Mesendoderm (in vitro differentiated cells): Measurements from ENCODE around the gene ZIK1.
A peak's percentile ranks its signal among the peaks of the same experiment; 100 is the strongest.

Experiments used
- DNase-seq: peaks from one replicate; pipeline ENCODE4 v3.0.0; 2013
- H2AK5ac ChIP-seq: 2 replicates; pipeline ENCODE4 v1.6.1; 2013; ENCODE audit warnings: low read length, inconsistent platforms
- H2BK120ac ChIP-seq: 2 replicates; pipeline ENCODE4 v1.6.1; 2013; ENCODE audit warnings: low read depth, mild to moderate bottlenecking, low read length, moderate library complexity, mixed read lengths
- H2BK15ac ChIP-seq: replicated peaks from 2 replicates; pipeline ENCODE4 v1.6.1; 2013; ENCODE audit warnings: low read depth, mild to moderate bottlenecking, moderate library complexity
- H2BK5ac ChIP-seq: 2 replicates; pipeline ENCODE4 v1.6.1; 2013; ENCODE audit warnings: low read length, inconsistent platforms
- H3K18ac ChIP-seq: 2 replicates; pipeline ENCODE4 v1.6.1; 2013; ENCODE audit warnings: mild to moderate bottlenecking, low read length, mixed read lengths
- H3K23ac ChIP-seq: one replicate; pipeline ENCODE4 v1.6.1; 2013; ENCODE audit warnings: low read length
- H3K27ac ChIP-seq: 2 replicates; pipeline ENCODE4 v1.5.1; 2013; ENCODE audit warnings: low read depth, mild to moderate bottlenecking, inconsistent platforms, low read length, moderate library complexity
- H3K27me3 ChIP-seq: 2 replicates; pipeline ENCODE4 v1.6.1; 2013; ENCODE audit warnings: low read length, control low read depth, mild to moderate bottlenecking, inconsistent platforms; ENCODE audit not compliant: insufficient read depth, poor library complexity
- H3K36me3 ChIP-seq: 2 replicates; pipeline ENCODE4 v1.6.1; 2013; ENCODE audit warnings: low read length, inconsistent platforms; ENCODE audit not compliant: control insufficient read depth, insufficient read depth
- H3K4ac ChIP-seq: one replicate; pipeline ENCODE4 v1.6.1; 2013; ENCODE audit warnings: low read depth, mild to moderate bottlenecking, low read length, moderate library complexity
- H3K4me1 ChIP-seq: 2 replicates; pipeline ENCODE4 v1.6.1; 2013; ENCODE audit warnings: low read depth, low read length, inconsistent platforms; ENCODE audit not compliant: control insufficient read depth
- H3K4me2 ChIP-seq: 2 replicates; pipeline ENCODE4 v1.6.1; 2013; ENCODE audit warnings: low read length
- H3K4me3 ChIP-seq: 2 replicates; pipeline ENCODE4 v1.5.1; 2013; ENCODE audit warnings: mild to moderate bottlenecking, low read length
- H3K56ac ChIP-seq: one replicate; pipeline ENCODE4 v1.6.1; 2013; ENCODE audit warnings: low read length
- H3K79me1 ChIP-seq: 2 replicates; pipeline ENCODE4 v1.6.1; 2013; ENCODE audit warnings: low read length, inconsistent platforms
- H3K79me2 ChIP-seq: 2 replicates; pipeline ENCODE4 v1.6.1; 2013; ENCODE audit warnings: mild to moderate bottlenecking, low read length; ENCODE audit not compliant: control insufficient read depth, insufficient read depth
- H3K9ac ChIP-seq: 2 replicates; pipeline ENCODE4 v1.6.1; 2013; ENCODE audit warnings: low read length, inconsistent platforms
- H4K5ac ChIP-seq: one replicate; pipeline ENCODE4 v1.6.1; 2013; ENCODE audit warnings: low read length
- H4K8ac ChIP-seq: one replicate; pipeline ENCODE4 v1.6.1; 2013; ENCODE audit warnings: low read depth, mild to moderate bottlenecking, control low read depth, low read length, moderate library complexity
- WGBS: extraction: QIAGEN DNeasy Blood & Tissue Kit; methylation state at CpG from one replicate; pipeline ENCODE4 v1.1.7; 2013; ENCODE audit warnings: low lambda C conversion rate, missing lambda C conversion rate; ENCODE audit not compliant: insufficient coverage; ENCODE audit errors: extremely low coverage; 5-methylcytosine and 5-hydroxymethylcytosine counted together

Gene ZIK1

GRCh38 chr19:57566396-57567265 is 17.3 kb upstream of the ZIK1 start:
- Histone ChIP-seq H3K36me3 (no peaks in the 10 kb centered on the region), H3K27ac (no peak overlapping the region), H3K4me3 (no peak overlapping the region), H3K79me2 (no peaks in the 10 kb centered on the region), H3K4ac (no peak overlapping the region), H3K79me1 (no peaks in the 10 kb centered on the region), H3K18ac (no peak overlapping the region), H3K23ac (no peak overlapping the region), H4K8ac (no peak overlapping the region), H2AK5ac (no peak overlapping the region), H3K4me2 (no peak overlapping the region), H3K27me3 (no peaks in the 10 kb centered on the region), H3K4me1 (no peaks in the 10 kb centered on the region), H2BK5ac (no peak overlapping the region), H4K5ac (no peak overlapping the region), H3K56ac (no peak overlapping the region), H2BK15ac (no peak overlapping the region), H2BK120ac (no peak overlapping the region), H3K9ac (no peak overlapping the region)
- peak; percentile 55 for DNase-seq
- WGBS, result no CpG with 5 or more reads among the region's 7 CpGs

GRCh38 chr19:57570707-57571106 is 13.2 kb upstream of the ZIK1 start:
- Histone ChIP-seq H3K36me3 (peaks cover 28% of the 10 kb centered on the region), H4K8ac (no peak overlapping the region), H3K4ac (no peak overlapping the region), H3K27ac (no peak overlapping the region), H3K4me2 (no peak overlapping the region), H3K27me3 (no peaks in the 10 kb centered on the region), H2BK5ac (no peak overlapping the region), H3K56ac (no peak overlapping the region), H2BK120ac (no peak overlapping the region), H3K23ac (no peak overlapping the region), H3K79me1 (no peaks in the 10 kb centered on the region), H3K4me3 (no peak overlapping the region), H3K9ac (no peak overlapping the region), H3K18ac (no peak overlapping the region), H3K79me2 (no peaks in the 10 kb centered on the region), H4K5ac (no peak overlapping the region), H2AK5ac (no peak overlapping the region), H3K4me1 (no peaks in the 10 kb centered on the region), H2BK15ac (no peak overlapping the region)
- no peak for DNase-seq

GRCh38 chr19:57572415-57572947 is 11.5 kb upstream of the ZIK1 start:
- peak overlapping the region; percentile 45 for H3K4me3 ChIP-seq
- no peak overlapping the region for H2BK15ac ChIP-seq
- H2BK120ac ChIP-seq, result no peak overlapping the region
- H3K79me1 ChIP-seq, result peaks cover 11% of the 10 kb centered on the region
- no peak overlapping the region for H3K56ac ChIP-seq
- H3K4me2 ChIP-seq, result no peak overlapping the region
- H4K8ac ChIP-seq, result no peak overlapping the region
- peaks cover 29% of the 10 kb centered on the region for H3K36me3 ChIP-seq
- H2BK5ac ChIP-seq, result no peak overlapping the region
- H3K79me2 ChIP-seq, result peaks cover 8% of the 10 kb centered on the region
- H3K23ac ChIP-seq, result no peak overlapping the region
- H3K18ac ChIP-seq, result no peak overlapping the region
- no peak overlapping the region for H2AK5ac ChIP-seq
- no peak overlapping the region for H3K9ac ChIP-seq
- no peak overlapping the region for H4K5ac ChIP-seq
- H3K27ac ChIP-seq, result no peak overlapping the region
- no peak overlapping the region for H3K4ac ChIP-seq
- no peak for DNase-seq
- no peaks in the 10 kb centered on the region for H3K4me1 ChIP-seq
- no CpG with 5 or more reads among the region's 3 CpGs for WGBS
- no peaks in the 10 kb centered on the region for H3K27me3 ChIP-seq

- peaks cover 21% of the 10 kb centered on the region for H3K79me1 ChIP-seq
- H3K56ac ChIP-seq, result no peak overlapping the region
- no peak overlapping the region for H4K8ac ChIP-seq
- H3K27me3 ChIP-seq, result no peaks in the 10 kb centered on the region
- peaks cover 16% of the 10 kb centered on the region for H3K79me2 ChIP-seq
- no peak overlapping the region for H3K23ac ChIP-seq
- H4K5ac ChIP-seq, result no peak overlapping the region
- no peak overlapping the region for H2AK5ac ChIP-seq
- no peak overlapping the region for H2BK120ac ChIP-seq
- no peak overlapping the region for H3K4ac ChIP-seq
- no peak for DNase-seq
- no peak overlapping the region for H3K4me2 ChIP-seq
- H3K18ac ChIP-seq, result no peak overlapping the region
- H2BK5ac ChIP-seq, result no peak overlapping the region
- peak overlapping the region; percentile 24 for H3K4me3 ChIP-seq
- H3K9ac ChIP-seq, result no peak overlapping the region
- no peak overlapping the region for H2BK15ac ChIP-seq
- peaks cover 2% of the 10 kb centered on the region for H3K4me1 ChIP-seq
- H3K27ac ChIP-seq, result no peak overlapping the region
- H3K36me3 ChIP-seq, result peaks cover 29% of the 10 kb centered on the region
Measured at GRCh38 chr19:57576661-57577060, 7.3 kb upstream of the ZIK1 start.

- Histone ChIP-seq H3K79me1 (peaks cover 21% of the 10 kb centered on the region), H3K9ac (peak within 1 kb of the TSS; percentile 80), H4K5ac (no peak within 1 kb of the TSS), H3K36me3 (peaks cover 14% of the 10 kb centered on the region), H3K4me2 (peak within 1 kb of the TSS; percentile 65), H2AK5ac (no peak within 1 kb of the TSS), H4K8ac (no peak within 1 kb of the TSS), H3K56ac (peak within 1 kb of the TSS; percentile 95), H3K27ac (no peak within 1 kb of the TSS), H3K4me3 (peak within 1 kb of the TSS; percentile 85), H2BK15ac (no peak within 1 kb of the TSS), H3K27me3 (no peaks in the 10 kb centered on the region), H3K4me1 (peaks cover 2% of the 10 kb centered on the region), H3K4ac (peak within 1 kb of the TSS; percentile 27), H3K79me2 (peaks cover 16% of the 10 kb centered on the region), H3K23ac (no peak within 1 kb of the TSS), H2BK5ac (no peak within 1 kb of the TSS), H2BK120ac (no peak within 1 kb of the TSS), H3K18ac (no peak within 1 kb of the TSS)
- no CpG with 5 or more reads among the region's 62 CpGs for WGBS
- DNase-seq, result peak; percentile 100
Measured at GRCh38 chr19:57578487-57579205, 5.3 kb upstream of the ZIK1 start, which contains the start of gene ZNF416. Gene ZNF416, minus strand, starts transcription at chr19:57578911. Its CDS starts 207 bp downstream, at chr19:57578704.
